Measurements from ENCODE around the gene NUP54. TPM values are rescaled to one million over a fixed set of nuclear protein-coding genes. Genes with fewer than 3 reads are reported as not detected.

The NUP54 gene
- total RNA-seq, 2 experiments from 2014 or later, result 94.1 to 108 TPM

DNA sequence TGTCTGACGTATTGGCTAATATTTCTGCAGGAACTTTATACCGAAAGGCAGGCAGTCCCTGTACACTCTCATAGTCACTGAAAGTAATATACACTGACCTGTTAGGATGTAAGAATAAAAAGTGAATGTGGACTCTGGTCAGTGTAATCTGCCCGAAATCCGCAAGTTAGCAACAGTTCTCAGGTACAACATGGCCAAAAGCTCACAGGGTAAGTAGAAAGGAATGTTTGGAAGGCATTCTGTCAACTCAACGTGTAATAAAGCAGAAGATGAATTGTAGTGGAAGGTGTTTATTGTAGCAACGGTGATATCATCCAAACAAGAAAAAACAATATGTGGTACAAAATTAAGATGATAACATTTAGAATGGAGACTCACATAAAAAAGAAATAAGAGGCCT is 26.0 kb upstream of the NUP54 start:
- Mint-ChIP-seq H3K4me1 (ENCODE audit: low read depth) (no peaks in the 10 kb centered on the region), H3K36me3 (ENCODE audit: low read depth) (peaks cover 81% of the 10 kb centered on the region), H3K9me3 (no peaks in the 10 kb centered on the region), H3K27ac (no peak overlapping the region), H3K27me3 (no peaks in the 10 kb centered on the region), H3K4me3 (no peak overlapping the region)
- peaks cover 55% of the 10 kb centered on the region for H3K36me3 ChIP-seq (ENCODE audit: insufficient read depth, low read length)
- H3K9me3 ChIP-seq (ENCODE audit: control insufficient read depth in 1 of 2, insufficient read depth in 1 of 2, low read length in 2 of 2), result no peaks in the 10 kb centered on the region
- POLR2A ChIA-PET, result no interaction called here
- H3K4me3 ChIP-seq (ENCODE audit: low read length), result no peak overlapping the region
- intact Hi-C loops (cut with DNase I, micrococcal nuclease), result no loop called here
- H3K27me3 ChIP-seq (ENCODE audit: control insufficient read depth in 1 of 2, insufficient read depth in 2 of 2, low read length in 2 of 2), result no peaks in the 10 kb centered on the region
- no peak for DNase-seq
- TF ChIP-seq, protein P1, sequence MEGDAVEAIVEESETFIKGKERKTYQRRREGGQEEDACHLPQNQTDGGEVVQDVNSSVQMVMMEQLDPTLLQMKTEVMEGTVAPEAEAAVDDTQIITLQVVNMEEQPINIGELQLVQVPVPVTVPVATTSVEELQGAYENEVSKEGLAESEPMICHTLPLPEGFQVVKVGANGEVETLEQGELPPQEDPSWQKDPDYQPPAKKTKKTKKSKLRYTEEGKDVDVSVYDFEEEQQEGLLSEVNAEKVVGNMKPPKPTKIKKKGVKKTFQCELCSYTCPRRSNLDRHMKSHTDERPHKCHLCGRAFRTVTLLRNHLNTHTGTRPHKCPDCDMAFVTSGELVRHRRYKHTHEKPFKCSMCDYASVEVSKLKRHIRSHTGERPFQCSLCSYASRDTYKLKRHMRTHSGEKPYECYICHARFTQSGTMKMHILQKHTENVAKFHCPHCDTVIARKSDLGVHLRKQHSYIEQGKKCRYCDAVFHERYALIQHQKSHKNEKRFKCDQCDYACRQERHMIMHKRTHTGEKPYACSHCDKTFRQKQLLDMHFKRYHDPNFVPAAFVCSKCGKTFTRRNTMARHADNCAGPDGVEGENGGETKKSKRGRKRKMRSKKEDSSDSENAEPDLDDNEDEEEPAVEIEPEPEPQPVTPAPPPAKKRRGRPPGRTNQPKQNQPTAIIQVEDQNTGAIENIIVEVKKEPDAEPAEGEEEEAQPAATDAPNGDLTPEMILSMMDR (IDR thresholded peaks at IDR 0.05), result no peak
- CTCF ChIA-PET, result no interaction called here
- no peak overlapping the region for H3K27ac ChIP-seq (ENCODE audit: low read depth in 1 of 2, low read length in 2 of 2)
- no peaks in the 10 kb centered on the region for H3K4me1 ChIP-seq (ENCODE audit: insufficient read depth, low read length)
- ATAC-seq (ENCODE audit: poor library complexity), result no peak

DNA sequence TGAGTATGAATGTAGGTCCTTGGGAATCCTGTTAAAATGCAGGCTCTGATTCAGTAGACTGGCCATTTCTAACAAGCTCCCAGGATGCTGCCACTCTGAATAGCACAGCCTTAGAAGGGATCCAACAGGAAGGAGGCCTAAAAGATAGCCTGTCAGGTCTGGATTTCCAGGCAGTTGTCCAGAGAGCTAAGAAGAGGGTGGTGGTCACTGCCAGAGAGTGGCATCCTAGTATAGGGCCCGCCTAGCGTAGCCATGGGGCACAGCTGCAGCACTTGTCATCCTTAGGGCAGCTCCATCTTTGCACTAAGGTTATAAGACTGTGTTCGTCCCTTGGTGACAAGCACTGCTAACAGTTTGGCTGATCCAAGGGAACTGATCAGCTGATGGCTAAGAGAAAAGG is 20.5 kb upstream of the NUP54 start:
- Mint-ChIP-seq H3K4me3 (no peak overlapping the region), H3K9me3 (no peaks in the 10 kb centered on the region), H3K27ac (no peak overlapping the region), H3K27me3 (no peaks in the 10 kb centered on the region), H3K4me1 (ENCODE audit: low read depth) (no peaks in the 10 kb centered on the region), H3K36me3 (ENCODE audit: low read depth) (peaks cover 78% of the 10 kb centered on the region)
- ChIA-PET CTCF (no interaction called here), POLR2A (no interaction called here)
- no peak for DNase-seq
- Histone ChIP-seq H3K27ac (ENCODE audit: low read depth in 1 of 2, low read length in 2 of 2) (no peak overlapping the region), H3K4me1 (ENCODE audit: insufficient read depth, low read length) (no peaks in the 10 kb centered on the region), H3K4me3 (ENCODE audit: low read length) (no peak overlapping the region), H3K36me3 (ENCODE audit: insufficient read depth, low read length) (peaks cover 57% of the 10 kb centered on the region), H3K9me3 (ENCODE audit: control insufficient read depth in 1 of 2, insufficient read depth in 1 of 2, low read length in 2 of 2) (no peaks in the 10 kb centered on the region), H3K27me3 (ENCODE audit: control insufficient read depth in 1 of 2, insufficient read depth in 2 of 2, low read length in 2 of 2) (no peaks in the 10 kb centered on the region)
- TF ChIP-seq, protein P1 (IDR thresholded peaks at IDR 0.05), result no peak
- intact Hi-C loops (cut with DNase I, micrococcal nuclease), result no loop called here
- ATAC-seq (ENCODE audit: poor library complexity), result no peak

DNA sequence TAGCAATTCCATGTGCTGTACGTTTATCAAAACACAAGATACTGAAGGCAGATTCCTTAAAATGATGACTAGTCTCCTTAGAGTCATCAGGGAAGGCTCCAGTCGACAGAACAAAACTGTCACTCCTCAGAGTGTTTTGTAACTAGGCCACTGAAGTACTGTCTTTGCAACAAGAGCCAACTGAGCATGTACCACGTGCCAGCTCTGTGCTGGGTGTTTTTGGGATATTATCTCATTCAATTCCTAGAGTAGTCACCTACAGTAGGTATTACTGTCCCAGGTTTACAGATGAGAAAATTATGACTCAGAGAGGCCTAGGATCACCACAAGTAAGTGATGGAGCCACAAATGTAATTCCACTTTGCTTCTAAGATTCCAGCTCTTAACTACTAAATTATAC is 18.3 kb upstream of the NUP54 start:
- H3K27ac ChIP-seq (ENCODE audit: low read depth in 1 of 2, low read length in 2 of 2), result no peak overlapping the region
- CTCF ChIA-PET, result no interaction called here
- H3K9me3 Mint-ChIP-seq, result no peaks in the 10 kb centered on the region
- DNase-seq (no peak), ATAC-seq (ENCODE audit: poor library complexity) (no peak)
- TF ChIP-seq, protein P1 (IDR thresholded peaks at IDR 0.05), result no peak
- POLR2A ChIA-PET, result no interaction called here
- no peaks in the 10 kb centered on the region for H3K4me1 ChIP-seq (ENCODE audit: insufficient read depth, low read length)
- H3K27me3 Mint-ChIP-seq, result no peaks in the 10 kb centered on the region
- peaks cover 85% of the 10 kb centered on the region for H3K36me3 Mint-ChIP-seq (ENCODE audit: low read depth)
- H3K4me3 ChIP-seq (ENCODE audit: low read length), result no peak overlapping the region
- H3K36me3 ChIP-seq (ENCODE audit: insufficient read depth, low read length), result peaks cover 65% of the 10 kb centered on the region
- no peaks in the 10 kb centered on the region for H3K9me3 ChIP-seq (ENCODE audit: control insufficient read depth in 1 of 2, insufficient read depth in 1 of 2, low read length in 2 of 2)
- no peaks in the 10 kb centered on the region for H3K4me1 Mint-ChIP-seq (ENCODE audit: low read depth)
- H3K4me3 Mint-ChIP-seq, result no peak overlapping the region
- no peaks in the 10 kb centered on the region for H3K27me3 ChIP-seq (ENCODE audit: control insufficient read depth in 1 of 2, insufficient read depth in 2 of 2, low read length in 2 of 2)
- intact Hi-C loops (cut with DNase I, micrococcal nuclease), result no loop called here
- no peak overlapping the region for H3K27ac Mint-ChIP-seq

Data from CD4-positive, alpha-beta T cell (primary cell).